Liver (tissue), 9 donors: ENCODE measurements around the gene ECHDC3. TPM values are rescaled to one million over a fixed set of nuclear protein-coding genes. Genes with fewer than 3 reads are reported as not detected.

Experiments
- DNase-seq: peaks from one replicate; pipeline ENCODE4 v3.0.0-alpha.2; 2017; ENCODE audit warnings: low spot score
- H3K27ac ChIP-seq, 2 donors: one replicate each; pipeline ENCODE4 v1.7.0; 2013; ENCODE audit warnings: inconsistent platforms in 2 of 2, low read length in 2 of 2, control low read depth in 1 of 2, low read depth in 1 of 2, mild to moderate bottlenecking in 1 of 2
- H3K27me3 ChIP-seq, 4 donors: one replicate each; pipeline versions ENCODE4 v1.6.1 to v1.7.0; 2013; ENCODE audit warnings: low read length in 3 of 4, inconsistent platforms in 1 of 4, mild to moderate bottlenecking in 1 of 4, moderate library complexity in 1 of 4; ENCODE audit not compliant: control insufficient read depth in 4 of 4, insufficient read depth in 4 of 4
- H3K36me3 ChIP-seq, 4 donors: one replicate each; pipeline versions ENCODE4 v1.6.1 to v1.7.0; 2013; ENCODE audit warnings: low read length in 3 of 4, mild to moderate bottlenecking in 3 of 4, low read depth in 1 of 4, moderate library complexity in 1 of 4; ENCODE audit not compliant: control insufficient read depth in 4 of 4, insufficient read depth in 3 of 4
- H3K4me1 ChIP-seq, 4 donors: one replicate each; pipeline versions ENCODE4 v1.6.1 to v1.7.0; 2013; ENCODE audit warnings: low read length in 3 of 4, mild to moderate bottlenecking in 3 of 4, moderate library complexity in 1 of 4; ENCODE audit not compliant: control insufficient read depth in 4 of 4, insufficient read depth in 4 of 4
- H3K4me3 ChIP-seq, 3 donors: one replicate each; pipeline versions ENCODE4 v1.6.1 to v1.7.0; 2013; ENCODE audit warnings: low read length in 3 of 3, control low read depth in 1 of 3, low read depth in 1 of 3, mild to moderate bottlenecking in 1 of 3
- H3K9ac ChIP-seq, 2 donors: one replicate each; pipeline ENCODE4 v1.7.0; 2013; ENCODE audit warnings: low read length in 2 of 2, mild to moderate bottlenecking in 2 of 2, moderate library complexity in 2 of 2, control low read depth in 1 of 2, low read depth in 1 of 2
- H3K9me3 ChIP-seq, 4 donors: one replicate each; pipeline versions ENCODE4 v1.6.1 to v1.7.0; 2013; ENCODE audit warnings: low read length in 3 of 4; ENCODE audit not compliant: control insufficient read depth in 4 of 4
- EGR1 ChIP-seq, 2 donors: IDR thresholded peaks; 2 replicates each; pipeline ENCODE4 v1.6.1; 2016 to 2018; ENCODE audit warnings: antibody characterized with exemption in 2 of 2, low read depth in 2 of 2
- FOXA2 ChIP-seq: IDR thresholded peaks from 2 replicates; pipeline ENCODE4 v1.6.1; 2016; ENCODE audit warnings: antibody characterized with exemption
- HNF4A ChIP-seq, 2 donors: conservative IDR thresholded peaks; 2 replicates each; pipeline ENCODE4 v1.6.1; 2016; ENCODE audit warnings: antibody characterized with exemption in 2 of 2, mild to moderate bottlenecking in 2 of 2
- HNF4G ChIP-seq: IDR thresholded peaks from 2 replicates; pipeline ENCODE4 v1.6.1; 2016; ENCODE audit warnings: antibody characterized with exemption
- JUND ChIP-seq, 2 donors: IDR thresholded peaks; 2 replicates each; pipeline ENCODE4 v1.6.1; 2016; ENCODE audit warnings: antibody characterized with exemption in 2 of 2
- NR2F2 ChIP-seq: IDR thresholded peaks from 2 replicates; pipeline ENCODE4 v1.6.1; 2016; ENCODE audit warnings: antibody characterized with exemption
- RAD21 ChIP-seq, 2 donors: IDR thresholded peaks; 2 replicates each; pipeline ENCODE4 v1.6.1; 2016; ENCODE audit warnings: antibody characterized with exemption in 2 of 2, mild to moderate bottlenecking in 2 of 2
- REST ChIP-seq: IDR thresholded peaks from 2 replicates; pipeline ENCODE4 v1.6.1; 2016; ENCODE audit warnings: antibody characterized with exemption, mild to moderate bottlenecking
- RXRA ChIP-seq, 2 donors: IDR thresholded peaks; 2 replicates each; pipeline ENCODE4 v1.6.1; 2017 to 2018; ENCODE audit warnings: antibody characterized with exemption in 2 of 2, mild to moderate bottlenecking in 1 of 2
- SP1 ChIP-seq: IDR thresholded peaks from 2 replicates; pipeline ENCODE4 v1.6.1; 2018; ENCODE audit warnings: antibody characterized with exemption, mild to moderate bottlenecking
- TAF1 ChIP-seq: conservative IDR thresholded peaks from 2 replicates; pipeline ENCODE4 v1.6.1; 2016; ENCODE audit warnings: antibody characterized with exemption, mild to moderate bottlenecking
- ZBTB33 ChIP-seq: IDR thresholded peaks from 2 replicates; pipeline ENCODE4 v1.6.1; 2016; ENCODE audit warnings: antibody characterized with exemption
- WGBS: extraction: QIAGEN DNeasy Blood & Tissue Kit; methylation state at CpG from one replicate; pipeline ENCODE4 v1.1.7; 2013; 5-methylcytosine and 5-hydroxymethylcytosine counted together
- polyA plus RNA-seq, 2 donors: library from polyadenylated mRNA; stranded (reverse) in 1 of 2; unstranded in 1 of 2; fragments of 200-250 nt in 1 of 2; fragments of >200 nt in 1 of 2; fragmentation: Nextera tagmentation in 1 of 2; extraction: Ambion mirVana in 1 of 2; gene quantifications; one replicate each; pipeline versions ENCODE4 v1.2.1 to v1.2.3, GENCODE V29; 2013 to 2015
- total RNA-seq, 2 donors: library from RNA; depleted of rRNA; stranded (reverse); fragments of >200 nt; gene quantifications; one replicate each; pipeline ENCODE4 v1.2.3, GENCODE V29; 2014
- donor health status: healthy.
- donor health status: healthy.
- donor health status: healthy.
- donor health status: healthy.
- donor health status: healthy.

Gene ECHDC3
- total and polyA plus RNA-seq, 4 donors, result 6.1 to 144 (median 97.3) TPM

GRCh38 chr10:11725912-11726311 is 16.3 kb upstream of the ECHDC3 start:
- no peak for TF ChIP-seq RAD21 (IDR thresholded peaks at IDR 0.05)
- TF ChIP-seq SP1, result no peak
- TF ChIP-seq REST, result no peak
- 85% methylated on average over 10 of the region's 10 CpGs for WGBS
- Histone ChIP-seq H3K36me3 (no peaks in the 10 kb centered on the region), H3K27ac (no peak overlapping the region), H3K9ac (no peak overlapping the region), H3K4me1 (peaks cover 0 to 7% (median 4%) of the 10 kb centered on the region in 4 donors), H3K4me3 (no peak overlapping the region), H3K27me3 (no peaks in the 10 kb centered on the region), H3K9me3 (no peaks in the 10 kb centered on the region)
- no peak for DNase-seq

GRCh38 chr10:11727563-11727962 is 14.6 kb upstream of the ECHDC3 start:
- Histone ChIP-seq H3K4me3 (no peak overlapping the region), H3K4me1 (peaks cover 0 to 3% (median 1%) of the 10 kb centered on the region in 4 donors), H3K36me3 (no peaks in the 10 kb centered on the region), H3K9ac (no peak overlapping the region), H3K9me3 (no peaks in the 10 kb centered on the region), H3K27ac (no peak overlapping the region), H3K27me3 (no peaks in the 10 kb centered on the region)
- DNase-seq, result no peak
- WGBS, result 96% methylated on average over 4 of the region's 4 CpGs
- TF ChIP-seq EGR1 (IDR thresholded peaks at IDR 0.05; ENCODE audit: low read depth in 2 of 2), result no peak
- no peak for TF ChIP-seq FOXA2
- no peak for TF ChIP-seq HNF4A (conservative IDR thresholded peaks at IDR 0.05)
- TF ChIP-seq ZBTB33, result no peak
- no peak for TF ChIP-seq RXRA (IDR thresholded peaks at IDR 0.05)
- no peak for TF ChIP-seq TAF1
- TF ChIP-seq NR2F2, result no peak
- no peak for TF ChIP-seq JUND (IDR thresholded peaks at IDR 0.05)

DNA sequence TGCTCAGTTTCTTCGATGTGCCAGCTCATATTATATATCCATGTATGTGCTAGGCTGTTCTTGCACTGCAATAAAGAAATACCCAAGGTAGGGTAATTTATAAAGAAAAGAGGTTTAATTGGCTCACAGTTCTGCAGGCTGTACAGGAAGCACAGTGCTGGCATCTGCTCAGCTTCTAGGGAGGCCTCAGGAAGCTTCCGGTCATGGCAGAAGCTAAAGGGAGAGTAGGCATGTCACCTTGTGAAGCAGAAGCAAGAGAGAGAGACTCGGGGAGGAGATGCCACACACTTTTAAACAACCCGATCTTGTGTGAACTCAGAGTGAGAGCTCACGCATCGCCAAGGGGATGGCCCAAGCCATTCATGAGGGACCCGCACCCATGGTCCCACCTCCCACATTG is 13.8 kb upstream of the ECHDC3 start:
- no peaks in the 10 kb centered on the region for H3K9me3 ChIP-seq
- peaks cover 0 to 3% (median 1%) of the 10 kb centered on the region in 4 donors for H3K4me1 ChIP-seq
- H3K27ac ChIP-seq, result no peak overlapping the region
- DNase-seq, result no peak
- no peaks in the 10 kb centered on the region for H3K36me3 ChIP-seq
- WGBS, result 93% methylated on average over 7 of the region's 7 CpGs
- TF ChIP-seq FOXA2 (no peak), HNF4G (no peak), RXRA (IDR thresholded peaks at IDR 0.05) (no peak), TAF1 (no peak), SP1 (no peak), NR2F2 (no peak), HNF4A (conservative IDR thresholded peaks at IDR 0.05) (no peak)
- H3K4me3 ChIP-seq, result no peak overlapping the region
- no peaks in the 10 kb centered on the region for H3K27me3 ChIP-seq
- no peak overlapping the region for H3K9ac ChIP-seq
